ENCODE data around the gene KIF26A.

Gene KIF26A

DNA sequence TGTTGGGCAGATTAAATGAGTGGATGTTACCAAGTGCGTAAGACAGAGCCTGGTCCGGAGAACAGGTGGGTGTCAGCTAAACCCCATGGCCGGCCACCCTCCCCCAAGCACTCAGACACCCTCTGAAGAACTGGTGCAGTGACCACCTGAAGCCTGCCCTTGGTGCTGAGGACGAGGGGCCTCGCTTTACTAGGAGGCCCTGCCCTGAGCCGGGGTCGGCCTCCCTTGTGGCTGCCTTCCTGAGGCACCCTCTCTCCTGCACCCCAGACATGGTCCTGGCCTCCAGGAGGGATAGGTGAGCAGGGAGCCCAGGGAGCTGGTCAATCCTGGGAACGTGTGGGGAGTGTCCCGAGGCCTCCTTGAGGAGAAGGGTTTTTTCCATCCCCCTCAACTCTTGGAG is 4.9 kb upstream of the KIF26A start:
- DNase-seq, result no peak

DNA sequence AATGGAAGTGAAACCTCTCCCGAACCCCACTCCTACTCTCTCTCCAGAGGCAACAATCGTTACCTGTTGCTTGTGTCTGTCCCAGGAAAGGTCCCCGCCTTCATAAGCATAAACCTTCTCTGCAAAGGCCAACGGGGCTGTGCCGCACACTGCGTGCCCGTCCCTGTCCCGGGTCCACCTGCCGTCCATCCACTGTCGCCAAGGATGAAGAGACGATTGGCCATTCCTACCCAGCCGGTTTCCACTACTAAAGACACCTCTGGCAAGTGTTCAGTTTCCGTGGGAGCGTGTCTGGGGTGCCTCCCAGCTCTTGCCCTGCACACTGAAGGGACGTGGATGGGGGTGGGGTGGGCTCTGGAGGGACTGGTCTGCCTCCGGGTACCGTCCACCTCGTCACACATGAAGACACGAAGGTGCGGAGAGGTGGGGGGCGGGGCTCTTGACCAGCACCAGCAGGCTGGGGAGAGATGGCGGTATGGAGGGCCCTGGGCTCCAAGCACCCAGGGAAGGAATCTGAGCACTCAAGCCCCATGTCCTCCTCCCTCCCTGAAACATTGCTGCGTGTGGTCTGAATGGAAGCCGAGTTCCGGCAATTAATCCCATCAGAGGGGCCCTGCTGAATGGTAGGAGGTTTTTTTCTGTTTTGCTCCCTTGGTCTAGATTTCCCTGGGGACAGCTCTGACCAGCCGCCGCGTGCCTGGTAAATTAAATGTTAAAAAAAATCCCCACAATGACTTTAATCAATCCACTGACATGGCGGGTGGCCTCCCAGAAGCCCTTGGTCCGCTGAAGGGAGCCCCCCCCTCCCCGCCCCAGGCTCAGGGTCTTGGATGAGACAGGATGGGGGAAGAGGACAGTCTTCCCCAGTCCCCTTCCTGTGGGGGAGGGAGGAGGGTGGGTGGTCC is 4.1 kb upstream of the KIF26A start:
- no peak for DNase-seq

DNA sequence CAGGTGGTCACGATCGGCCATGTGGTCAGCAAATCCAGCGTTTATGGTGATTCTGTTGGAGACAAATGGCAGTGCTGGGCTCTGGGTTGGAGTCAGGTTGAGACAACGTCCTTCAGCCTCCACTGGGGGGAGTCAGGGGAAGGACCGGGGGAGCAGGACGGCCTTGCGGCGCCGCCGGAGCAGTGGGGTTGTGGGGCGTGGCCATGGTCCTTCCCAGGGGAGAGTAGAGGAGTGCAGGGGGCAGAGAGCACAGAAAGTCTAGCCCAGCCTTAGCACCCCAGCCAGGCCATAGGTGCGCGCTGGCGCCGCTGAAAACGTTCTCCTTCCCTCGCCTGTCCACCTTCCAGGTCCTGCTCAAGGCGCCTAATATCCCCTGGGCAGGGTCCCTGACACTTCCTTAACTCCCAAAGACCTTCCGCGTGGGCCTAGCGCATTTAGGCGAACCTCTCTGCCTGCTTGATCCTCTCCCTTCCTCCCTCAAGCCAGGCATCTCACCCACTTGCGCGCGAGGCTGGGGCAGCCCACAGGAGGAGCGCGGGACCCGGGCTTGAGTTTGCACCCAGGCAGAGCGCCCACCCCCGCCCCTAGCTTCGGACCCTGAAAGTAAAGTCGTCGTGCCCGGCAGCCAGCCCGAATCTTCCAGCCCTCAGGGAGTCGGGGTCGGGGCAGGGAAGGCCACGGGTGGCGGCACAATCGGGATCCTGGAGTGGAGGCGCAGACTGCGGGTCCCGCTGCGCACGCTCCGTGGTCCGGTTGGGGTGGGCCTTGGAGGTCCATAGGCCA is 3.1 kb upstream of the KIF26A start:
- DNase-seq, result peak; percentile 49

DNA sequence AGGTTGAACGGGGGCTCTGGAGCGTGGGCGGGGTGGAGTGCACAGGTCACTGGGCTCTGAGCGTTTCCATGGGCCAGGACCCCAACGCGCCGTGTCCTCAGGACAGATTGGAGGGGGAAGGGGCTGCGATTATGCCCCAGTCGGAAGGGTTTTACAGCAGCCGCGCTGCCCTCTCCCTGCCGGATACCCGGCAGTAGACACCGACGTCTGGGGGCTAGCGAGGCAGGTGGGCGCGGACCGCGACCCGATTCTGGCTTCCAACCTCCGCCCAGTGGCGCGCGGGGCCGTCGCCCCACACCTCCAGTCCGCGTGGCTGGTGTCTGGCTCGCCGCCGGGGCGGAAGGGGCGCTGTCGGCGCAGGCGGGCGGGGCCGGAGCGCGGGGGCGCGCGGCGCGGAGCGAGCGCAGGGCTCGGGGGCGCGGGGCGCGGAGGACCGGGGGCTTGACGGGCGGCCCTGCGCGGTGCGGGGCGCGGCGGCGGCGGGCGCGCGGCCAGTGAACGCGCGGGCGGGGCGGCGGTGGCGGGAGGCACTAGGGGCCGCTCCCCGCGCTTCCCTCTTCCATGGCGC is 2.4 kb upstream of the KIF26A start:
- DNase-seq, result no peak

DNA sequence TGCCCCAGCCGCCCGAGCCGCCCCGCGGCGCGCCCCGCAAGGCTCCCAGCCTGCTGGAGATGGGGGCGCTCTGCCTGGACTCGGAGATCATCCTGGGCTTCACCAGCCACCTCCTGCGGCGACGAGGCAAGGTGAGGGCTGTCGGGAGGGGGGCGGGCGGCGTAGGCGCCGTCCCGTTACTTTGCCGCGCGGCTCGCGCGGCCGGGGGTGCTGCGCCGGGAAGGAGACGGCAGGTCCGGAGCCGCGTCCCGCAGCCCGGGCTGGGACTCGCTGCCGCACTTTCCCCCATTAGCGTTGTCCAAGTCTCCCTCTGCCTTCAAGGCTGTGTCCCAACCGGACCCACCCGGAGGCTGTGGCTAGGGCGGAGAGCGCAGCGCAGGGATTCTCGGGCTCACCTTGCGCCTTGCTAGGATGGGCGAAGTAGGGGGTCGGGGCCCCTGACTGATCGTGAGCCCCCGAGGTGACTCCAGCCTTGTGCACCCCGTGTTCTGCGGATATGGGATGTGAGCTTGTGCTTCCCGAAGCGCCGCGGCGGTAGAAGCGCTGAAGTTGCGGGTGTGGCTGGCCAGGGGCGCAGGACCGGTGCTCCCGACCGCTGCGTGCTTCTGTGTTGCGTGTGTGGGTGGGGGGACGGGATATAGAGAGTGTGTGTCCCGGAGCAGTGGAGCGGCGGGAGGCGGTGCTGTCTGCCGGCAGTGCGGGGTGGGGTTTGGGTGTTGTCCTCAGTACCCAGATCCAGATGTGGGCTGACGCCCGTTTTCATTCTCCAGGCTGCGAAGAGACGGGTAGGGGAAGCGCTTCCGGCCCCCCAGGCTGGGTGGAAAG is 1.7 kb upstream of the KIF26A start:
- DNase-seq, result peak; percentile 47

DNA sequence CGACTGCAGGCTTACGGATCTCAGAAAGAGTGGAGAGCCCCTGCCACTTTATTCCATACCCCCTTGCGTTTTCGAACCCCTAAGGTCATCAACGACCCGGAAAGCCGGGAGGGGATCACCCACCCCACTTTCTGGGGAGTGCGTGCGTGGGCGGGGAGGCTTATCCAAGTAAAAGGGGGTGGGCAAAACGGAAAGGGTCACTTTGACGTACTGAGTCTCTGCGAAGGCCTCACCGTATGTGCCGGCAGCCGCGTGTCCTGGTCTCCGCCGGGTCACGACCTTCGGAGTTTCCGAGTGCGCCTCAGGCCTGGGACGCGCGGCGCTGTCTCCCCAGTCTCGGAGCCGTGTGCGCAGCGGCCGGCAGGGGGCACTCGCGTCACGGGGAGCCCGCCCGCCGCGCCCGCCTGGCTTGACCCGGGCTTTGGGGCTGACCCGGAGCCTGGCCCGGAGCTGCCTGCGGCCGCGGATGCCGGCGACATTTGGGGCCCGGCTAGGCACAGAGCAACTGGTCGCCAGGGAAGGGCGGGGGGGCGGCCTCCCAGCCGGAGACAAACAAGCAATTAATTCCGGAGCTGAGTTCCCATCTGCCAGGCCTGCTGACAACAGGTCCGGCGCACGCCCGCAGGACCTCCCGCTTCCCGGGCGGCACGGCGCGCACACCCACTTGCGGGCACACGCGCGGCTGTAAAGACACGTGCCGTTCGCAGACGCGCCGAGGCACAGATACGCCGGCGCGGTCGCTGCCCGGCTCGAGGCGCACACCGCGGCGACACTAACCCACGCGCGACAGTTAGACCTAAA is 890 bp upstream of the KIF26A start:
- peak; percentile 71 for DNase-seq

DNA sequence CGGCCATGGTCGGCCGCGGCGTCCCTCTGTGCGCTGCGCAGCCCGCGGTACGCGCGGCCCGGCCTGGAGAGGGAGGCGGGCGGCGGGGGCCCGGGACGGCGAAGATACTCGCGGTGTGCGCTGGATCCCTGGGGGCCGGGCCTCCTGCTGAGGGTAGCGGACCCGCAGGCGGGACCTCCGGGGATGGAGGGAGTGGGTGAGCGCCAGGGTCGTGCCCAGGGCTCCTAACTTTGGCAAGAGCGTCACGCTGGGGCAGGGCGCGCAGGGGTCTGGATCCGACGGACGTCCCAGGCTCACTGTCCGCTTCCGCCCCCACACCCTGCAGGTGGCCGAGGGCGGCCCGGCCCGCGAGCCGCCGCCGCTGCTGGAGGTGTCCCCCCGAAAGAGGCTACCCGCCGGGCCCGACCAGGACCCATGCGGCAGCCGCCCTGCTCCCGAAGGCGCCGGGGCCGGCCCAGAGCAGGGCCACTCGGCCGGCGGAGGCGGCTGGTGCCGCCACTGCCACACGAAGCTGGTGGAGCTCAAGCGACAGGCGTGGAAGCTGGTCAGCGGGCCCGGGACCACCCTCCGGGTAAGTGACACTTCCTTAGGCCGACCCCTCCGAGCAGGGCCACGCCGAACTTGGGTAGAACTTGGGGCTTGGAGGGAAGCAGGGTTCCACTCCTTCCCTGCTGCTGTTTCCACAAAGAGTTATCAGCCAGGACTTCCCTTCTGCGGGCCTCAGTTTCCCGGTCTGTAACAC is 502 bp downstream of the KIF26A start:
- DNase-seq, result no peak

DNA sequence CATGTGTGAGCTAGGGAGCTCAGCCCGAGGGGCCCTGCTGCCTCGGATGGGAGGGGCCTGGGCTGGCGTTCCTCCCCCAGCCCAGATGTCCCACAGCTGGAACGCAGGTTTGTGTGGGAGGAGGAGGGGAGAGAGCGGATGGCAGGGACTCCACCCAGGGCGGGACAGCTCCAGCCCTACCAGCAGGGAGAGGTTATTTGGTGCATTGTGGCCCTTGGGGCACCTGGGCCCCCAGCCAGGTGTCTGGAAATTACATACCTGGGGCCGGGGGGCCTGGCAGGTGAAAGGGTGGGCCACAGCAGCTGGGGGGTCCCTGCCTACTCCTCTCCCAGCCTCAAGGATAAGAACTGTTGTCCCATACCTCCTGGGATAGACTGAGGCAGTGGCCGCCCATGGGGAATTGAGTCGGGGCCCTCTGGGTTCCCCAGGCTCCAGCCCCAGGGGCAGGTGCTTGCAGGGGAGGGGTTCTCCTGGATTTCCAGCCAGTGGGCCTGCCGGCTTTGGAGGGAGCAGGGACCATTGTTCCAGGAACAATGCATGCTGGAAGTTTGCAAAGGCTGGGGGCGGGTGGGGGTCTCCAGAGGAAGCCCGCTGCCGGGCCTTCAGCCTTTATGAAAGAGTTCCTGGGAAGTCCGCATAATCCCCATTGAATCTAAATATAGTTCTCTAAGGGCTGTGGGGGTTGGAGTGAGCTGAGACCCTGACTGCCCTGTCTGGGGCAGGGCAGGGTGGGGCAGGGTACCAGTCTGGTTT is 1.2 kb downstream of the KIF26A start:
- DNase-seq, result peak; percentile 52

DNA sequence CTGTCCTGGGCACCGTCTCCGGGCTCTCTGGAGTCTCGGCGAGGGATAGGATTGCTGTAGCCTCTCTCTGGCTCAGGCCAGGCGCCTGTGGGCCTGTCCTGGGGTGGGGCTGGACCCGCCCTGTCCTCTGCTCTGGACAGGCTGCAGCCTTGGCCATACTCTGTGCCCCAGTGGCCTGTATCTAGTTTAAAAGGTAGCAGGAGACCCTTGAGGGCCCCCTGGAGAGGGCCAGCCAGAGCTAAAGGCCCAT is 1.8 kb downstream of the KIF26A start:
- no peak for DNase-seq

DNA sequence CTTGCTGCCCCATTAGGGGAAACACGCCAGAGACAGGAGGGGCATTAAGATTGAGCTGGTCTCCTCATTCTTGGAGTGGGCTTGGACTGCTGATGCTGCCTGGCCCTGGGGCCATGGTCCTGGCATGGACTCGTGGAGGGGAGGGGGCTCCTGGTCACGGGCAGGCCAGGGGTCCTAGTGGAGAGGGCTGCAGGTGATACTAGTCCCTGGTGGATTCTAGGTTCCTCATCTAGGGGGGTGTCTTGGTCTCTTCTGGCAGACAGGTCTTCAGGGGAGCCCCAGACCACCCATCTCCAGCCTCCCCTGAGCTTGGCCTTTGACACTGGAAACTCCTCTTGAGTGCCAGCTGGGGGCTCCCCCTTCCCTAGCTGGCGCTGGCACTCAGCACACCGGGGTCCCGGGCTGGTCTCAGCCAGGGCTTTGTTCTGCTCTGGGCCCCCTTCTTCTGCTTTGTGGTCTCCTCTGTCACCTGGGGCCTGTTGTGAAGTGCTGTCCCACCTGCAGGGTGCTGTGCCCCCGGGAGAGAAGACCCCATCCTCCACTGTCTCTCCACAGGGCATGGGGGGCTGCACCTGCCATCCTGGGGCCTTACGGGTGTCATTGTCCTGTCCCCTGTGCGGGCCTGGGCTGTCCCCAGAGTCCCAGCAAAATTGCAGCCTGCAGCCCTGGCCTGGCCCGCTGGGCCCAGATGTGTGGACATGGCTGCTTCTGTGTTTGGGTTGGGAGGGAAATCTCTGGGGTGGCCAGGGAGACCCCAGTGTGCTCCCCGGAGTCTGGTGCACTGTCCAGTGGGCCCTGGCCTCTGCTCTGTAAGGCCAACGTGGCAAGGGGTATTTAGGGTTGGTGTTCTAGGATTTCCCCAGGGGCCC is 2.3 kb downstream of the KIF26A start:
- no peak for DNase-seq

DNA sequence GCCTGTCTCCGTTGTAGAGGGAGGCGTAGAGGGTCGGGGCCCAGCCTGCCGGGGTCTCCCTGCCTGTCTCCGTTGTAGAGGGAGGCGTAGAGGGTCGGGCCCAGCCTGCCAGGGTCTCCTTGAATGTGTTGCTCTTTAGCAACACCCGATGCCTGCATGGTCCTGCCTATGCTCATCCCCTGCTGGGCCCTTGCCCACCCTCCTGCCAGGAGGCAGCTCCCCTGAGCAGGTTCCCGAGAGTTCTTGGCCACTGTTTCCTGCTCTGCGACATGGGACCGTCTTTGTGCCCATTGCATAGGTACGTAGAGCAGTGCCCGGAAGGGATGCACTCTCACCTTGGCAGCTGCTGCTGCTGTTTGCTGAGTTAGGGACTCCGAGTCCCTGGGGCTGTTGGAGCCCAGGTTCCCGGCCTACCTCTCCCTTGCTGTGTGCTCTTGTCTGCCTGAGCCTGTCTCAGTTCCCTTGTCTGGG is 3.3 kb downstream of the KIF26A start:
- no peak for DNase-seq

DNA sequence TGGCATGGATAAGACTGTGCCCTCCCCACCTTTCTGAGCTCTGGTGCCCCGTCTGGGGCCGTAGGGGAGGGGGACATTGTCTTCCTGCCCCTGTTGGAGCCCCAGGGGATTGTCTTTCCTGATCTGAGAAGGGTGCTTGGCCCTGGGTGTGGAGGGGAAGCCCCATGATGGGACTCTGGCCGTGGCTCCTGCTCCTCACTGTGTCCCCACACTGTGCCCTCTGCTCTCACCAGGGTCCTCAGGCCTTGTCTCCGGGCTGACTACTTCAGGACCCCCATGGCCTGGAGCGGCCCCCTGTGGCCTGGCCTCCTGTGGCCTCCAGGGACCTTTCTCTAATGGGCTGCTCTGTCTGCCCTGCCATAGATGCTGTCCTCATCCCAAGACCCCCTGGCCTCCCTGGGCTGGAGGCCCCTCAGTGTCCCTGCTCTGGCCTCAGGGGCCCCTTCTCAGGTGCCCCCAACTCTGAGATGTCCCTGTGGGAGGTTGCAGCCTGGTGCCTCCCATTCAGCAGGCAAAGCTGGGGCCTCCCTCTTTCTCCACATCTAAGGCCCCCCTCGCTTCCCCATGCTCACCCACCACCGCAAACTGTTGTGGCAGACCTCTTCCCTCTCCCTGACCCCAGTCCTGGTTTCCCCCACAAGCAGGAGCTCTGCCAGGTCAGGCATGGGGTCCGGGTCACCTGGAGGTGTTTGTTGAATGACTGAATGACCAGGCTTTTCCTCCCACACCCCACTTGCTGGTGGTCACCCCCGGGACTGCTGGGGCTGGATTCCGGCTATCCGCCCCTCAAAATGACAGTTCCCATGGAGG is 4.0 kb downstream of the KIF26A start:
- DNase-seq, result no peak

DNA sequence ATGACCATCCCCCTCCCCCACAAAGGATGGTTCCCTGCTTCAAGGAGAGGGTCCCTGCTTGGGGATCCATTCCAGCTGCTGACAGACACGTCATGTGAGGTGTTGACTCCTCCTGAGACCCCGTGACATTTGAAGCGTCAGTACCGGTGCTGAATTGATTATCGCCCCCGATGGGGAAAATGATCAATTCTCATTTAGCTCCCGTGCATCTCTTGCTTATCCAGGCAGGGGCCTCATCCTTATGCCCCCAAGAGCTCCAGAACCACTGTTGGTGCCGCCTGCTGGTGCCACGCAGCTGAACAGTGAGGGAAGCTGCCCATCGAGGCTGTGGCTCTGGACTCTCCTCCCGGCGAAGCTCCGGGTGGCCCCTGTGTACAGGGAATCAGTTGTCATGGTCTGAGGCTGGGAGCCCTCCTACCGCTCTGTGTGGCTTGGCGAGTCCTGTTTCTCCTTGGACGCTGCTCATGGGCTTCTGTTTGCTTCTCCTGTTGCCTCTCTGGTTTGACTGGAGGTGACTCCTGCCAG is 4.6 kb downstream of the KIF26A start:
- DNase-seq, result no peak

DNA sequence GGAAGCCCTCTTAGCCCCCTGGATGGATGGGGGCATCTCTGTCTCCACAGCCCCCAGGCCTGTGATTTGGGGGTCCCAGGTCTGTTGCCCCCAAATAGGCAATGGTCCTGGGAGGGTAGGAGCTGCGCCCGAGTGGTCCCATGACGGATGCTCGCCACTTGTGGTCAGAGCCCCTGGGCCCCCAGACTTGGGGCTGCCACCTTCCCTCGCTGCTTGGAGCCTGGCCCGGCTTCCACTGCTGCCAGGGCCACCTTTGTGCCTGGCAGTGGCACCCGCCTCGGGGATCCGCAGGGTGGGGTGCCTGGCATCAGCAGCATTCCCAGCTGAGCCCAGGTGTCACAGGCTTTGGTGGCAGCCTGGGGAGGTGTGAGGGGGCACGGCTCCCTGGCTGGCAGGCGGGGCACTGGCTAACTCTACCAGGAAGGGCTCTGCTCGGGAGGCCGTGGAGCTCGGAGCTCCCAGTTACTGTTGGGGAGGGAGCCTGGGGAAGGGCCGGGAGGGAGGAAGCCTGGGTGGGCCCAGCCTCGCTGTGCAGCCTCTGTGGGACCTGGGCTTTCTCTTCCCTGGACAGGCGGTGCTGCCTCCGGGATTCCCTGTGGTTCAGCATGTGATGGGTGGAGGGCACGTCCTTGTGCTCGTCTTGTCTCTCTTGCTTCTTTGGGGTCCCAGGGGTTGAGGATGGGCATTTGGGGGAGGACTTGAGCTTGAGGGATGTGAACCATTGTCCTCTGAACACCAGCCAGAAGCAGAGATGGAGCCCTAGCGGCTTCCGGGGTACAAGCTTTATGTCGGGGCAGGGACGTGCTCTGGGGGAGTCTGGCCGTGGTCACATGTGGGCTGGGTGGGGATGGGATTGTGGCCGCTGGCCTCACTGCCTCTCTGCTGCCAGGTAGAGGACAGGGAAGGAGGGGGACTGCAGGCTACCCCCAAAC is 5.4 kb downstream of the KIF26A start:
- DNase-seq, result no peak

DNA sequence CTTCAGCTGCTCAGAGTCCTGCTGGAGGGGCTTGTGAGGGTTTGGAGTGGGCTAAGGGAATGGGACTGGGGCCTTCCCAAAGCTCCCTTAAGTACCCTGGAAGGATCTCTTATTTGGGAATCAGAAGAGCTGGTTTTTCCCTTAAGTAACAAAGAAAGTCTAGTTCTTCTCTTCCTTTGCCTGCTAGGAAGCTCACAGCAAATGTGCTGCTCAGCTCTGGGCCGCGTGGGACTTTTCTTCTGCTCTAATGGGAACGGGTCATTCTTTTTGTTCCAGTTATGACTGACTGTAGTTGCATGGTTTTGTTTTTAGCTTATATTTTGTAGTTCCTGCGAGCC is 6.0 kb downstream of the KIF26A start:
- no peak for DNase-seq

DNA sequence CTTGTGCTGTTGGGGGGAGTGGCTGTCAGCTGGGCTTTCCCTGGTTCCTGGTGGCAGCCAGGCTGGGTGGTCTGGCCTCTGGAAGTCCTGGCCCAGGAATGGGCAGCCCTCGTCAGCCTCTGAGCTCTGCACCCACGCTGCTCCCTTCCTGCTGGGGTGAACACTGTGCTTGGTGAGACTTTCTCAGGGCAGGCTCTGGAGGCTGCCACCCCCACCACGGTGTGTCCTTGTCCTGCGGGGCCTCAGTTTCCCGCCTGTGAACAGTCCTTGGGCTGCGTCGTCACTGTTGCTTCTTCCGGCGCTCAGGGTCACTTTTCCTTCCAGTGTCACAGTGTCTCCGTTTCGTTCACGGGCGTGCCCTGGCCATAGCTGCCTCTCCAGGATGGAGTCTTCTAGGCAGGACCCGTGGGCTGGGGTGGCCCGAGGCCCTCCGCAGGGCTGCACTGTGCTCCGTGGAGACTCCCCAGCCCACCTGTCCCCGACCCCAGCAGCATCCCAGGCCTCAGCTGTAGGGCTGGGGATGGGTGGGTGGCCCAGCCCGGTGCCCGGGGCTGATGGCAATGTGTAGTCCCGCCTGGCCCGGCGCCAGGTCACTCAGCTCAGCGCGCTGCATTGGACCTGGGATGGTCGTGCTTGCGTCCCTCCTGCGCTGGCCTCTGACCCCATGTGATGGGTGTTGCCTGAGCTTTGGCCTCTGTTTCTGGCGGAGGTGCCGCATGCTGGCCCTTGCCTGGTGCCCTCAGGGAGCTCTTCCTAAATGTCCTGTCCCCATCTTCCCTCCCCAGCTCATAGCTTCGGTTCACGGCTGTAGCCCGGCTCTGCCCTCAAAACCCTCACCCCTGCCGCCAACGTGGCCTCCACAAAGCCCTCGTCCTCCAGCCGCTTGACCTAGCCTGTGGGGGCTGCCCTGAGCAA is 6.8 kb downstream of the KIF26A start:
- no peak for DNase-seq
